HEK293 (cell line): ENCODE data around the gene SHROOM3.

Source experiments
- CTCF ChIA-PET: fragments of 350-600 bp; formaldehyde crosslinking; extraction: SDS; loops from one replicate; lab custom pipeline; 2021; ENCODE audit warnings: antibody characterized with exemption; lab: Yijun Ruan, JAX
- POLR2A ChIA-PET: fragments of 300-600 bp; formaldehyde crosslinking; extraction: SDS; loops from one replicate; lab custom pipeline; 2020; ENCODE audit warnings: antibody characterized with exemption, inconsistent platforms; lab: Yijun Ruan, JAX
- H3K27ac ChIP-seq: fragments of 200-500 bp; sonication (Bioruptor generic); 2 replicates; pipeline ENCODE4 v1.5.1; 2014; ENCODE audit warnings: low read depth, low read length, control low read depth, inconsistent platforms; ENCODE audit errors: extremely low read depth
- H3K36me3 ChIP-seq, 2 experiments: fragments of 200-500 bp in 1 of 2; sonication (Bioruptor generic) in 1 of 2; 1 replicate in 1 of 2; 2 replicates in 1 of 2; pipeline ENCODE4 v1.5.1; 2014 to 2017; ENCODE audit warnings: inconsistent platforms in 2 of 2, low read length in 2 of 2; ENCODE audit not compliant: control insufficient read depth in 2 of 2, insufficient read depth in 1 of 2
- H3K4me1 ChIP-seq: fragments of 200-500 bp; sonication (Bioruptor generic); 2 replicates; pipeline ENCODE4 v1.5.1; 2014; ENCODE audit warnings: mild to moderate bottlenecking, low read length, inconsistent platforms; ENCODE audit not compliant: control insufficient read depth, insufficient read depth
- H3K4me3 ChIP-seq: 2 replicates; pipeline ENCODE4 v1.5.1; 2011; ENCODE audit warnings: low read depth, mild to moderate bottlenecking, control low read depth, low read length, moderate library complexity
- H3K9me3 ChIP-seq: fragments of 200-500 bp; sonication (Bioruptor generic); 2 replicates; pipeline ENCODE4 v1.5.1; 2014; ENCODE audit warnings: low read depth, low read length, inconsistent platforms; ENCODE audit not compliant: control insufficient read depth, insufficient read depth
- FEZF1 ChIP-seq: fragments of 450-650 bp; formaldehyde crosslinking; IDR thresholded peaks from 2 replicates; pipeline ENCODE4 v1.5.1; 2016; ENCODE audit warnings: missing biosample characterization, missing genetic modification characterization
- INSM2 ChIP-seq: fragments of 450-650 bp; formaldehyde crosslinking; IDR thresholded peaks from 2 replicates; pipeline ENCODE4 v1.5.1; 2016; ENCODE audit warnings: missing biosample characterization, missing genetic modification characterization
- KLF16 ChIP-seq: fragments of 450-650 bp; formaldehyde crosslinking; IDR thresholded peaks from 2 replicates; pipeline ENCODE4 v1.5.1; 2017; ENCODE audit warnings: missing biosample characterization, missing genetic modification characterization
- KLF7 ChIP-seq: fragments of 450-650 bp; formaldehyde crosslinking; IDR thresholded peaks from 2 replicates; pipeline ENCODE4 v1.5.1; 2016; ENCODE audit warnings: missing biosample characterization, missing genetic modification characterization, borderline replicate concordance
- MYNN ChIP-seq: fragments of 450-650 bp; formaldehyde crosslinking; IDR thresholded peaks from 2 replicates; pipeline ENCODE4 v1.5.1; 2016; ENCODE audit warnings: missing biosample characterization, missing genetic modification characterization, borderline replicate concordance
- OSR2 ChIP-seq: fragments of 450-650 bp; formaldehyde crosslinking; IDR thresholded peaks from 2 replicates; pipeline ENCODE4 v1.5.1; 2016; ENCODE audit warnings: missing biosample characterization, missing genetic modification characterization
- PRDM4 ChIP-seq: fragments of 450-650 bp; formaldehyde crosslinking; IDR thresholded peaks from 2 replicates; pipeline ENCODE4 v1.5.1; 2017; ENCODE audit warnings: missing biosample characterization, missing genetic modification characterization
- PRDM6 ChIP-seq: fragments of 450-650 bp; formaldehyde crosslinking; IDR thresholded peaks from 2 replicates; pipeline ENCODE4 v1.5.1; 2017; ENCODE audit warnings: missing biosample characterization, missing genetic modification characterization
- TRIM28 ChIP-seq: IDR thresholded peaks from 2 replicates; pipeline ENCODE4 v1.6.1; 2011; ENCODE audit warnings: low read length, control low read depth, borderline replicate concordance
- ZNF133 ChIP-seq: fragments of 450-650 bp; formaldehyde crosslinking; IDR thresholded peaks from 2 replicates; pipeline ENCODE4 v1.5.1; 2016; ENCODE audit warnings: missing biosample characterization, missing genetic modification characterization
- ZNF266 ChIP-seq: fragments of 450-650 bp; formaldehyde crosslinking; IDR thresholded peaks from 2 replicates; pipeline ENCODE4 v1.5.1; 2016; ENCODE audit warnings: missing biosample characterization, missing genetic modification characterization, low read depth
- ZNF311 ChIP-seq: fragments of 450-650 bp; formaldehyde crosslinking; IDR thresholded peaks from 2 replicates; pipeline ENCODE4 v1.5.1; 2017; ENCODE audit warnings: missing biosample characterization, missing genetic modification characterization, borderline replicate concordance
- ZNF341 ChIP-seq: fragments of 450-650 bp; formaldehyde crosslinking; IDR thresholded peaks from 2 replicates; pipeline ENCODE4; 2016; ENCODE audit warnings: low read depth, missing biosample characterization, missing genetic modification characterization
- ZNF449 ChIP-seq: fragments of 450-650 bp; formaldehyde crosslinking; IDR thresholded peaks from 2 replicates; pipeline ENCODE4 v1.5.1; 2017; ENCODE audit warnings: missing biosample characterization, mild to moderate bottlenecking, missing genetic modification characterization, moderate library complexity
- ZNF600 ChIP-seq: fragments of 450-650 bp; formaldehyde crosslinking; IDR thresholded peaks from 2 replicates; pipeline ENCODE4 v1.5.1; 2016; ENCODE audit warnings: missing biosample characterization, missing genetic modification characterization
- ZNF843 ChIP-seq: fragments of 450-650 bp; formaldehyde crosslinking; IDR thresholded peaks from 2 replicates; pipeline ENCODE4 v1.5.1; 2016; ENCODE audit warnings: missing biosample characterization, missing genetic modification characterization
- ZXDB ChIP-seq: fragments of 450-650 bp; formaldehyde crosslinking; IDR thresholded peaks from 2 replicates; pipeline ENCODE4 v1.5.1; 2016; ENCODE audit warnings: missing biosample characterization, missing genetic modification characterization

The SHROOM3 gene

GRCh38 chr4:76641758-76642157 is 206.7 kb downstream of the SHROOM3 start (continued):
- no peak for TF ChIP-seq KLF16 (tag by site-specific recombination)

GRCh38 chr4:76644831-76645485 is 209.9 kb downstream of the SHROOM3 start:
- H3K27ac ChIP-seq = no peak overlapping the region
- peaks cover 5% of the 10 kb centered on the region for H3K4me1 ChIP-seq
- POLR2A ChIA-PET = no interaction called here
- CTCF ChIA-PET = interaction anchor here (0.8 to 1.2 kb wide), 2 partner anchors 10 to 78 kb away, joined by 3 read pairs; no protein-coding TSS in a partner anchor
- H3K4me3 ChIP-seq = no peak overlapping the region
- TF ChIP-seq FEZF1 (tag by site-specific recombination) (peak; percentile 61), PRDM4 (tag by site-specific recombination) (peak; percentile 65), MYNN (tag by site-specific recombination) (no peak), ZNF311 (tag by site-specific recombination) (no peak), ZNF266 (tag by site-specific recombination) (no peak), OSR2 (tag by site-specific recombination) (peak; percentile 65; the same call in 1 of the 2 replicates), KLF7 (0 out of 2 replicates have a peak, but pooled peaks have one; percentile 14), ZNF341 (peak; percentile 91), ZNF843 (tag by site-specific recombination) (0 out of 2 replicates have a peak, but pooled peaks have one; percentile 21), ZNF449 (peak; percentile 66; the same call in 1 of the 2 replicates), ZXDB (tag by site-specific recombination) (peak; percentile 46), ZNF133 (tag by site-specific recombination) (no peak), TRIM28 (peak; percentile 74; the same call in 1 of the 2 replicates), PRDM6 (tag by site-specific recombination) (peak; percentile 41; the same call in 1 of the 2 replicates)
- no peaks in the 10 kb centered on the region for H3K9me3 ChIP-seq
- H3K36me3 ChIP-seq = no peaks in the 10 kb centered on the region

- no peak overlapping the region for H3K27ac ChIP-seq
- ChIA-PET CTCF (no interaction called here), POLR2A (no interaction called here)
These were observed 214.1 kb downstream of the SHROOM3 start for GRCh38 chr4:76649086-76649485.

More at GRCh38 chr4:76649086-76649485, 214.1 kb downstream of the SHROOM3 start:
- Histone ChIP-seq H3K4me1 (peaks cover 5% of the 10 kb centered on the region), H3K9me3 (no peaks in the 10 kb centered on the region), H3K36me3 (no peaks in the 10 kb centered on the region), H3K4me3 (no peak overlapping the region)
- TF ChIP-seq INSM2 (tag by site-specific recombination) (no peak), ZNF600 (tag by site-specific recombination) (no peak)
